Spleen (tissue), 11 donors: ENCODE results near the gene GPR27. TPM values are rescaled to one million over a fixed set of nuclear protein-coding genes. Genes with fewer than 3 reads are reported as not detected.

Source experiments
- DNase-seq: peaks from one replicate; pipeline ENCODE4 v3.0.0-alpha.2; 2020
- H3K27ac ChIP-seq, 8 donors: fragments of 200-600 bp; sonication (generic) in 7 of 8; 1 replicate in 4 of 8; 2 replicates in 4 of 8; pipeline versions ENCODE4 v1.5.0 to v1.8.0; 2016 to 2021; ENCODE audit warnings: inconsistent platforms in 4 of 8, mild to moderate bottlenecking in 4 of 8, moderate library complexity in 1 of 8
- H3K27me3 ChIP-seq, 7 donors: fragments of 200-600 bp; sonication (generic) in 6 of 7; replicated peaks in 1 of 7; 1 replicate in 4 of 7; 2 replicates in 3 of 7; pipeline versions ENCODE4 v1.5.0 to v1.8.0; 2016 to 2021; ENCODE audit warnings: inconsistent platforms in 3 of 7, mild to moderate bottlenecking in 1 of 7
- H3K36me3 ChIP-seq, 6 donors: fragments of 200-600 bp; sonication (generic) in 5 of 6; 1 replicate in 4 of 6; 2 replicates in 2 of 6; pipeline versions ENCODE4 v1.5.0 to v1.8.0; 2016 to 2021; ENCODE audit warnings: inconsistent platforms in 2 of 6
- H3K4me1 ChIP-seq, 6 donors: fragments of 200-600 bp; sonication (generic) in 5 of 6; 1 replicate in 3 of 6; 2 replicates in 3 of 6; pipeline versions ENCODE4 v1.5.0 to v1.8.0; 2016 to 2021; ENCODE audit warnings: inconsistent platforms in 3 of 6
- H3K4me3 ChIP-seq, 8 donors: fragments of 200-600 bp; sonication (generic) in 7 of 8; 1 replicate in 4 of 8; 2 replicates in 4 of 8; pipeline versions ENCODE4 v1.5.0 to v1.8.0; 2016 to 2021; ENCODE audit warnings: inconsistent platforms in 4 of 8, mild to moderate bottlenecking in 4 of 8, moderate library complexity in 2 of 8
- H3K9me3 ChIP-seq, 8 donors: fragments of 200-600 bp; sonication (generic) in 7 of 8; 1 replicate in 4 of 8; 2 replicates in 4 of 8; pipeline versions ENCODE4 v1.5.0 to v1.8.0; 2016 to 2021; ENCODE audit warnings: inconsistent platforms in 4 of 8
- CTCF ChIP-seq, 11 experiments: fragments of 200-600 bp in 7 of 11; fragments of 450-650 bp in 4 of 11; sonication (generic) in 4 of 11; IDR thresholded peaks in 8 of 11; conservative IDR thresholded peaks in 3 of 11; 1 replicate in 7 of 11; 2 replicates in 4 of 11; pipeline versions ENCODE4 v1.4.0 to v1.8.0; 2016 to 2021; ENCODE audit warnings: antibody characterized with exemption in 11 of 11, inconsistent platforms in 4 of 11, mild to moderate bottlenecking in 1 of 11
- POLR2A ChIP-seq, 3 donors: fragments of 450-650 bp; IDR thresholded peaks; one replicate each; pipeline ENCODE4 v1.5.1; 2017; ENCODE audit warnings: antibody characterized with exemption in 3 of 3, mild to moderate bottlenecking in 1 of 3
- POLR2AphosphoS5 ChIP-seq, 3 donors: sonication (generic); formaldehyde crosslinking; IDR thresholded peaks; one replicate each; pipeline ENCODE4 v1.5.1; 2017; ENCODE audit warnings: antibody characterized with exemption in 3 of 3
- WGBS, 5 donors: extraction: QIAGEN DNeasy Blood & Tissue Kit in 3 of 5; methylation state at CpG; one replicate each; pipeline versions ENCODE4 v1.1.5 to v1.1.7; 2013 to 2018; 5-methylcytosine and 5-hydroxymethylcytosine counted together
- intact Hi-C: fragments of 100-400 bp; cut with DNase I; formaldehyde crosslinking; loops from one replicate; pipeline ENCODE4 v1.15.0; 2023; ENCODE audit warnings: low total_unique reads
- polyA plus RNA-seq, 3 donors: library from polyadenylated mRNA; stranded (reverse); fragments of 200-250 nt; gene quantifications; one replicate each; pipeline ENCODE4 v1.2.1, GENCODE V29; 2013
- total RNA-seq, 7 donors: library from RNA; depleted of rRNA in 3 of 7; stranded (reverse); fragments of >200 nt in 3 of 7; fragmentation: NEBNext Ultra II Directional in 4 of 7; extraction: Animal tissue kit (Norgen Biotek cat#: 25700) in 4 of 7; gene quantifications; one replicate each; pipeline versions ENCODE4 v1.1.0 to v1.2.1, GENCODE V29; 2016 to 2021
- donor health status: healthy with polysubstance abuse.
- donor health status: DM: no; HTN: no; CAD: no; lungs with moderate emphysema.
- donor health status: DM: no; HTN: no; CAD: no.
- donor health status: Bipolar disorder and iron deficiency.
- donor health status: healthy.
- donor health status: DM: no; HTN: no; CAD: no.
- donor health status: DM: yes; HTN: yes; CAD: no.

Gene GPR27
- total and polyA plus RNA-seq, 10 donors, result 0.37 to 15.3 (median 6.6) TPM

GRCh38 chr3:71754610-71755253 is 1.1 kb downstream of the GPR27 start:
- Histone ChIP-seq H3K36me3 (no peaks in the 10 kb centered on the region), H3K9me3 (no peaks in the 10 kb centered on the region), H3K4me1 (peaks cover 0 to 30% (median 7%) of the 10 kb centered on the region in 6 donors), H3K27ac (peak overlapping the region in 6 of 8 donors; percentile 15 to 88 (median 74)), H3K4me3 (peak overlapping the region in 7 of 8 donors; percentile 41 to 79 (median 54)), H3K27me3 (peaks cover 0 to 72% (median 26%) of the 10 kb centered on the region in 7 donors)
- DNase-seq, result peak; percentile 81
- intact Hi-C loops, result no loop called here
- TF ChIP-seq CTCF (IDR thresholded peaks at IDR 0.05 in 8 of 11, conservative IDR thresholded peaks at IDR 0.05 in 3 of 11), result no peak
- peak in 1 of 3 donors; percentile 33 for TF ChIP-seq POLR2AphosphoS5 (IDR thresholded peaks at IDR 0.05)
- TF ChIP-seq POLR2A (IDR thresholded peaks at IDR 0.05), result no peak
- 16 to 30% (median 17%) methylated on average over 13 to 65 of the region's 65 CpGs for WGBS, 5 donors

- peaks cover 0 to 69% (median 20%) of the 10 kb centered on the region in 7 donors for H3K27me3 ChIP-seq
- no peak for DNase-seq
- 75 to 87% (median 80%) methylated on average over 2 of the region's 2 CpGs for WGBS, 5 donors
- no peaks in the 10 kb centered on the region for H3K36me3 ChIP-seq
- intact Hi-C loops, result no loop called here
- peaks cover 0 to 20% (median 3%) of the 10 kb centered on the region in 6 donors for H3K4me1 ChIP-seq
- H3K9me3 ChIP-seq, result no peaks in the 10 kb centered on the region
- no peak overlapping the region for H3K4me3 ChIP-seq
- H3K27ac ChIP-seq, result no peak overlapping the region
- no peak for TF ChIP-seq POLR2AphosphoS5 (IDR thresholded peaks at IDR 0.05)
- TF ChIP-seq POLR2A (IDR thresholded peaks at IDR 0.05), result no peak
- TF ChIP-seq CTCF (IDR thresholded peaks at IDR 0.05 in 8 of 11, conservative IDR thresholded peaks at IDR 0.05 in 3 of 11), result no peak
These were observed 4.4 kb downstream of the GPR27 start for GRCh38 chr3:71758091-71758490.

- H3K36me3 ChIP-seq, result no peaks in the 10 kb centered on the region
- no peak overlapping the region for H3K4me3 ChIP-seq
- no peak overlapping the region for H3K27ac ChIP-seq
- DNase-seq, result no peak
- TF ChIP-seq POLR2AphosphoS5 (IDR thresholded peaks at IDR 0.05) (peak in 1 of 3 donors; percentile 12), POLR2A (IDR thresholded peaks at IDR 0.05) (no peak)
- intact Hi-C loops, result no loop called here
- H3K27me3 ChIP-seq, result peaks cover 0 to 62% (median 16%) of the 10 kb centered on the region in 7 donors
- peaks cover 0 to 15% (median 0%) of the 10 kb centered on the region in 6 donors for H3K4me1 ChIP-seq
- no peaks in the 10 kb centered on the region for H3K9me3 ChIP-seq
- WGBS, 5 donors, result 59 to 70% (median 63%) methylated on average over 5 of the region's 5 CpGs
These were observed 5.7 kb downstream of the GPR27 start for GRCh38 chr3:71759401-71759800.

GRCh38 chr3:71760140-71760539 is 6.5 kb downstream of the GPR27 start:
- 70 to 87% (median 79%) methylated on average over 1 of the region's 1 CpG for whole genome bisulfite sequencing, 5 donors
- no peak for DNase-seq
- H3K36me3 ChIP-seq, result no peaks in the 10 kb centered on the region
- H3K4me1 ChIP-seq, result peaks cover 0 to 9% (median 0%) of the 10 kb centered on the region in 6 donors
- TF ChIP-seq CTCF (IDR thresholded peaks at IDR 0.05 in 8 of 11, conservative IDR thresholded peaks at IDR 0.05 in 3 of 11), result no peak
- TF ChIP-seq POLR2A (IDR thresholded peaks at IDR 0.05), result no peak
- no peak for TF ChIP-seq POLR2AphosphoS5 (IDR thresholded peaks at IDR 0.05)
- no peak overlapping the region for H3K27ac ChIP-seq
- H3K27me3 ChIP-seq, result peaks cover 0 to 55% (median 9%) of the 10 kb centered on the region in 7 donors
- H3K9me3 ChIP-seq, result no peaks in the 10 kb centered on the region
- intact Hi-C loops, result no loop called here
- H3K4me3 ChIP-seq, result no peak overlapping the region
